Panc1 (cell line): ENCODE data around the gene KIAA1614. TPM values are rescaled to one million over a fixed set of nuclear protein-coding genes. Genes with fewer than 3 reads are reported as not detected.
A peak's percentile ranks its signal among the peaks of the same experiment; 100 is the strongest.

ENCODE experiments used
- ATAC-seq: fragments of 200-7000 bp; cut with Tn5 transposase; 2 replicates; pipeline ENCODE4 v1.9.1; 2020; ENCODE audit warnings: mild to moderate bottlenecking, moderate library complexity
- BruUV-seq: library from RNA; stranded (reverse); fragments of 400-500 nt; replicated peaks from 2 replicates; lab custom pipeline; 2021; lab: Mats Ljungman, UMichigan
- CTCF ChIA-PET: fragments of 300-600 bp; sonication (Branson Sonifier 250); formaldehyde crosslinking; loops from one replicate; lab custom pipeline; 2022; ENCODE audit warnings: antibody characterized with exemption; lab: Charles Lee
- POLR2A ChIA-PET: fragments of 300-600 bp; sonication (Branson Sonifier 250); formaldehyde crosslinking; loops from one replicate; lab custom pipeline; 2022; ENCODE audit warnings: antibody characterized with exemption; lab: Charles Lee
- DNase-seq: peaks from one replicate; pipeline ENCODE4 v3.0.0-alpha.2; 2010; ENCODE audit warnings: low read depth, low spot score
- H3K27ac ChIP-seq: 2 replicates; pipeline ENCODE4 v1.5.1; 2011; ENCODE audit warnings: mild to moderate bottlenecking, low read length, inconsistent platforms
- H3K27me3 ChIP-seq: fragments of 200-500 bp; sonication (Bioruptor generic); 2 replicates; pipeline ENCODE4 v1.6.0; 2014; ENCODE audit warnings: low read length, inconsistent platforms; ENCODE audit not compliant: control insufficient read depth, insufficient read depth
- H3K36me3 ChIP-seq: fragments of 200-500 bp; sonication (Bioruptor generic); 2 replicates; pipeline ENCODE4 v1.5.1; 2014; ENCODE audit warnings: inconsistent platforms, mild to moderate bottlenecking, low read length, moderate library complexity; ENCODE audit not compliant: control insufficient read depth, insufficient read depth
- H3K4me1 ChIP-seq: 2 replicates; pipeline ENCODE4 v1.5.1; 2011; ENCODE audit warnings: inconsistent platforms, mild to moderate bottlenecking, low read length, moderate library complexity; ENCODE audit not compliant: control insufficient read depth, insufficient read depth
- H3K4me3 ChIP-seq, 2 experiments: 2 replicates each; pipeline ENCODE4 v1.5.1; 2011 to 2012; ENCODE audit warnings: low read depth in 2 of 2, low read length in 2 of 2, mild to moderate bottlenecking in 2 of 2, inconsistent platforms in 1 of 2, moderate library complexity in 1 of 2
- H3K9me3 ChIP-seq: fragments of 200-500 bp; sonication (Bioruptor generic); 2 replicates; pipeline ENCODE4 v1.5.1; 2014; ENCODE audit warnings: low read depth, mild to moderate bottlenecking, inconsistent platforms, low read length, moderate library complexity; ENCODE audit not compliant: control insufficient read depth, insufficient read depth
- CTCF ChIP-seq: fragments of 450-650 bp; IDR thresholded peaks from 2 replicates; pipeline ENCODE4 v1.5.1; 2017; ENCODE audit warnings: mild to moderate bottlenecking
- POLR2AphosphoS5 ChIP-seq: IDR thresholded peaks from 2 replicates; pipeline ENCODE4 v1.6.1; 2012; ENCODE audit warnings: mild to moderate bottlenecking, low read depth, low read length, moderate library complexity
- REST ChIP-seq, 2 experiments: IDR thresholded peaks; 2 replicates each; pipeline ENCODE4 v1.6.1; 2011 to 2012; ENCODE audit warnings: low read depth in 2 of 2, control low read depth in 1 of 2, low read length in 1 of 2, mild to moderate bottlenecking in 1 of 2, moderate library complexity in 1 of 2; ENCODE audit not compliant: insufficient read depth in 1 of 2
- SIN3A ChIP-seq: IDR thresholded peaks from 2 replicates; pipeline ENCODE4 v1.6.1; 2012; ENCODE audit warnings: low read depth, mild to moderate bottlenecking, low read length, moderate library complexity, borderline replicate concordance; ENCODE audit not compliant: insufficient read depth
- TCF7L2 ChIP-seq: IDR thresholded peaks from 2 replicates; pipeline ENCODE4 v1.6.1; 2011; ENCODE audit warnings: mild to moderate bottlenecking, low read depth, low read length, inconsistent platforms
- in situ Hi-C: cut with HindIII; loops from 2 replicates; pipeline ENCODE4 v1.10.0; 2016; ENCODE audit warnings: low sequenced_read_pairs, low pct_unique_long_range_greater_than_20kb
- intact Hi-C: fragments of 100-400 bp; cut with micrococcal nuclease; formaldehyde crosslinking; loops from one replicate; pipeline ENCODE4 v1.10.0; 2022; ENCODE audit not compliant: unreplicated experiment
- total RNA-seq: library from RNA; stranded (reverse); gene quantifications from one replicate; pipeline ENCODE4 v1.2.1, GENCODE V29; 2021; ENCODE audit not compliant: unreplicated experiment

Gene KIAA1614
- total RNA-seq, 1 experiment from 2014 or later: 0.80 TPM

GRCh38 chr1:180911640-180912191, 981 bp upstream of the KIAA1614 start:
- peaks cover 3% of the 10 kb centered on the region; the same call in 1 of the 2 replicates for H3K4me1 ChIP-seq
- no peak overlapping the region for H3K27ac ChIP-seq
- no peaks in the 10 kb centered on the region for H3K27me3 ChIP-seq
- no peaks in the 10 kb centered on the region for H3K9me3 ChIP-seq
- H3K4me3 ChIP-seq: peak overlapping the region; percentile 47 to 56
- ATAC-seq: peak; percentile 45
- DNase-seq: no peak
- intact Hi-C loops (no loop called here), in situ Hi-C loops (no loop called here)
- BruUV-seq: no TSS peak
- ChIA-PET POLR2A (no interaction called here), CTCF (interaction anchor here (0.6 kb wide), 1 partner anchor 108 kb away, joined by 7 read pairs; no protein-coding TSS in a partner anchor)
- TF ChIP-seq REST (IDR thresholded peaks at IDR 0.05; ENCODE audit: insufficient read depth in 1 of 2, low read depth in 2 of 2, low read length in 1 of 2): no peak
- no peak for TF ChIP-seq CTCF
- TF ChIP-seq TCF7L2: no peak
- TF ChIP-seq SIN3A: no peak
- TF ChIP-seq POLR2AphosphoS5: no peak
- H3K36me3 ChIP-seq: no peaks in the 10 kb centered on the region

- H3K9me3 ChIP-seq: no peaks in the 10 kb centered on the region
- DNase-seq (no peak), ATAC-seq (peak; percentile 60)
- no peaks in the 10 kb centered on the region for H3K27me3 ChIP-seq
- TF ChIP-seq SIN3A: no peak
- no peak for TF ChIP-seq REST (IDR thresholded peaks at IDR 0.05; ENCODE audit: insufficient read depth in 1 of 2, low read depth in 2 of 2, low read length in 1 of 2)
- no peak for TF ChIP-seq POLR2AphosphoS5
- no peak for TF ChIP-seq TCF7L2
- no peak for TF ChIP-seq CTCF
- POLR2A ChIA-PET: no interaction called here
- peaks cover 3% of the 10 kb centered on the region; the same call in 1 of the 2 replicates for H3K4me1 ChIP-seq
- H3K27ac ChIP-seq: no peak overlapping the region
- BruUV-seq: no TSS peak
- no peaks in the 10 kb centered on the region for H3K36me3 ChIP-seq
- CTCF ChIA-PET: no interaction called here
- H3K4me3 ChIP-seq: peak overlapping the region; percentile 47 to 56
- in situ Hi-C loops: no loop called here
- intact Hi-C loops: no loop called here
Observed at GRCh38 chr1:180912211-180912800, 391 bp upstream of the KIAA1614 start.
